AG08396 (cell line): ENCODE measurements around the gene GZMB.
"Not testable (repeated sequence)": the region's sequence is repeated elsewhere in the genome, so short reads cannot be mapped to it uniquely, and the experiment has no call there.

Experiments
- DNase-seq: peaks from one replicate; pipeline ENCODE4 v3.0.0; 2012; ENCODE audit warnings: low spot score, mixed read lengths

GZMB gene, protein sequence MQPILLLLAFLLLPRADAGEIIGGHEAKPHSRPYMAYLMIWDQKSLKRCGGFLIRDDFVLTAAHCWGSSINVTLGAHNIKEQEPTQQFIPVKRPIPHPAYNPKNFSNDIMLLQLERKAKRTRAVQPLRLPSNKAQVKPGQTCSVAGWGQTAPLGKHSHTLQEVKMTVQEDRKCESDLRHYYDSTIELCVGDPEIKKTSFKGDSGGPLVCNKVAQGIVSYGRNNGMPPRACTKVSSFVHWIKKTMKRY

DNA sequence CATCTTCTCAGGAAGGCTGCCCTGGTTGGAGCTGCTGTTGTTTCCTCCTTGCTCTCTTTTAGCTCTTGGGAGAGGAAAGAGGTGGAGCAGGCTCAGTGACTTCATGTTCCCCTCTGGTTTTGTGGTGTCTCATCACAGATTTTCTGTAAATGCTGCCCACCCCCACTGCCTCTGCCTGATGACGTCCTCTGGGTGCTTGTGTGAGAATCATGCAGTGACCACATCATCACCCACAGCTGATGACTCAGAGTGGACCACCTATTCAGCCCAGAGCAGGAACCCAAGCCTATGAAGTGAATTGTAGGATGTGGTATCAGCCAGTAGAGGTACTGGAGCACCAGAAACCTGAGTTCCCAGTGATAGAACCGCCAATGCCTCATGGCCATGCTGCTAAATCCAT, at the start of gene GZMB:
Gene GZMB, minus strand, starts transcription at position 33 of the 400 bp plus-strand sequence. Its CDS starts 30 bp downstream, at position 3.
- no peak for DNase-seq

DNA sequence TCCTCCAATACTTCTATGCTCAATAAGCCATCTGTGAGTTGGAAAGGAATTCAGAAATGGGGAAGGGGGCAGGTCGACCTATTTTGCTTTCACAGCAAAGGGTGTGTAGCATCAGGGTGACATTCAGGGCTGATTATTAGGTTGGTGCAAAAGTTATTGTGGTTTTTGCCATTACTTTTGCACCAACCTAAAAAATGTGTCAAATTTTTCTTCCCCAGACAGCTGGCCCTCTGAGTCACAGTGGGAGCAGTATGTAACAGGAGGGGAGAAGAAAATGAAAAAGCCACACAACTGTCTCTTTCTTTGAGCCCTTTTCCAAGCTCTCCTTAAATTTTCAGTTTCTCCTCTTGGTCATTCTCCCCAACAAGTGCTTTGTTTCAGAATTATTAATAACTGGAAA, 47.1 kb upstream of the GZMB start:
- no peak for DNase-seq

DNA sequence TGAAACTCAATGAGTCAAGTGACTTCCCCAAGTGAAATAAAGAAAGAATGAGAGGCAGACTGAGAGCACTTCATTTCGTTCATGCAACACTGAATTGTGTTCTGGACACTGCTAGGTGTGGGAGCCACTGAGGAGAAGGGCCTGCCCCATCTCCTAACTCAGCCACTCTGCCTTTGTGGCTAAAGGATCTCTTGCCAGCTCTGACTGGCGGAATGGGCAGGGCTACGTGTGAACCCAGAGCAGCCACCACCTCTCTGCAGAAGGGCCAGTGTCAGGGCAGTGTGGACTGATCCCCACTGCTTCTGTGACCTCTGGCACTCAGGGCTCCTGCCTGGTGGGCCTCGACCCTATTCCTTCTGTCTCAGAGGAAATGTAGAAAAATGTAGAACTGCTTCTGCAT, 46.5 kb upstream of the GZMB start:
- no peak for DNase-seq

DNA sequence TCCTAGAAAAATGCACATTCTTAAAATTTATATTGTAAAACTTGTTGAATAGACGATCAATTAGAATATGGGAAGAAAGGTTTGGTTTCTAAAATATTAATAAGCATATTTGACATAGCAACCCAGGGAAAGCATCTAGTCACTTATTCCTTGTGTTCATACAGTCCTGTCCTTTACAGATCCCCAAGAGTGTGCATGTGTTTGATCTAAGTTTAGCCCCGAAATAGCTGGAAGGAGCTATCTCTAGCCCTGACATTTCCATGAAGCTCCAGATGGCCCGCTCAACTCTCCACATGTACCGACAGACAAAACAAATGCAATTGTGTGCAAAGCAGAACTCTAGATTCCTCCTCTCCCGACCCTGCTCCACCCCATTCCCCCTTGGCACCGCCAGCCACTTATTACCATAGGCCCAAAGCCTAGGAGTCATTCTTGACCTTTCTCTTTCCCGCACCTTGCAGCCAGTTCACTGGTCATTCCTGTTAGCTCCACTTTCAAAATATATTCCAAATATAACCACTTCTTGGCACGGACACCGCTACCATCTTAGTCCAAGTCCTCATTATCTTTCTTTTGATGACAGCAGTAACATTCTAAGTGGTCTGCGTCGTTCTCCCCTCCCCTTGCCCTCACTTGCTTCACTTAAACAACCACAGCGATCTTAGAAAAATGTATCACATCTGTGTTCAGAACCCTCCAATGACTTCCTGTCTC, 45.4 kb upstream of the GZMB start:
- DNase-seq: no peak

DNA sequence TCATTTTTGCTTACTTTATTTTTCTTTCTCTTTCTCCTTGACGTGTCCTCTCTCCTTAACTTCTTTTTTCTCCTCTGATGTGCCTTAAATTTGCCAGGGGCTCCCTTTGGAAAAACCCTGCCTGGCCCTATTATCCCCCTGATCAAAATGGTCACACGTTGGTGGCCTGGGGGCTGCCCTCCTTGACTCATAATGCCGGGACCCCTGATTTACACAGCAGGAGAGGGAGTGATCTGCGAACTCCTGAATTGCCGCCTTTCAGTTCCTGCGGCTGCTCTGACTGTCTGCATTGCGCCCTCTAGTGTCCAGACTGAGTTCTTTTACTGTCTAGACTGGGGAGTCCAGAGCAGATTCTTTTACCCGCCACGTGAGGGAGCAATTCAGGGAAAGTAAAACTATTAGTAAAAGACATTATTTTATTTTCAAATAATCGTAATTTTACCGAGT, 44.8 kb upstream of the GZMB start:
- peak; percentile 80 for DNase-seq

DNA sequence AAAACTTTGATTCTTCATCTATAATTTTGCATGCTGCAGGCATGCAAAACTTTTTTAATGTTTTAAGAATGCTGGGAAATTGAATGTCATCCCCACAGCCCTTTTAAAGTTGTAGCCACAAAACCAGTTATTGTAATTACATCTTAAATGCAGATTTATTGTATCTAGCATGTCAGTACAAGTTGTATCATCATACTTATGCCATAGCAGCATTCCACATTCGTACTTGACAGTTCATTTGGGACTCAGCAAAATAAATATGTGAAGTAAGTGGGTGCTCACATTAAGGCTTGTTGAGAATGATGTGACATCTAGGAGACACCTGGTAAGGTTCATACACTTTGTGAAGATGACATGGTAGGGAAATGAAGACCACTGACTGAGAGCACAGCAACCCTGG, 44.0 kb upstream of the GZMB start:
- DNase-seq: no peak

DNA sequence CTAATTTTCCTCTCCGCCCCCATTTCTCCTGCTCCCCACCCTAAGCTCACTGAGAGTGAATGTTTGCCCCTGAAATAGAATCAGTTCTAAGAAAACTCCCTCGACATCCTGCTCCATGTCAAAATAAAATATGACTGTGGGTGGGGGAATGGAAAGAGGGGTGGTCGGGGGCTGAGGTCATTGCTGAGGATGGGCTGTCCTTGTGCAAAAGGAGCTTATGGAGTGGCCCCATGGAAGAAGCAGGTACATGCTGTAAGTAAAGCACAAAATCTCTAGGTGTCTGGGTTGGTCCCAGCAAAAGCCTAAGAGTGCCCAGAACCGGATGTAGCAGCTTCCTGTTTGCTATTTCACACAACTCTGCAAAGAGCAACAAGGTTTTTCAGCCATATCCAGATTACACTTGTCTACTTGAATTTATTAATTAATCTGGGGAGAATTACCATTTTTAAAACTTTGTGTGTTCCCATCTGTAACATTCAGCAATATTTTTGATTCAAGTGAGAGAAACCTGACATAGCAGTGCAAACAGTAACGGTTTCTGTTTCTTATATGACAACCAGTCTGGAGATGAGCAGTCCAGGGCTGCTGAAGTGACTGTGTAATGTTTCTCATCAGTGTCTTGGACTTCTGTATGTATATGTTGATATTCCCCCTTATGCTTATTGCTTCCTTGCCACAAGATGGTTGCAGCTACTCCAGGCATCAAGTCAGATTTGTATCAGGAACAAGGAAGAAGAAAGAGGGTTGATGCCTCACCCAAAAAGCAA, 40.4 kb upstream of the GZMB start:
- no peak for DNase-seq

DNA sequence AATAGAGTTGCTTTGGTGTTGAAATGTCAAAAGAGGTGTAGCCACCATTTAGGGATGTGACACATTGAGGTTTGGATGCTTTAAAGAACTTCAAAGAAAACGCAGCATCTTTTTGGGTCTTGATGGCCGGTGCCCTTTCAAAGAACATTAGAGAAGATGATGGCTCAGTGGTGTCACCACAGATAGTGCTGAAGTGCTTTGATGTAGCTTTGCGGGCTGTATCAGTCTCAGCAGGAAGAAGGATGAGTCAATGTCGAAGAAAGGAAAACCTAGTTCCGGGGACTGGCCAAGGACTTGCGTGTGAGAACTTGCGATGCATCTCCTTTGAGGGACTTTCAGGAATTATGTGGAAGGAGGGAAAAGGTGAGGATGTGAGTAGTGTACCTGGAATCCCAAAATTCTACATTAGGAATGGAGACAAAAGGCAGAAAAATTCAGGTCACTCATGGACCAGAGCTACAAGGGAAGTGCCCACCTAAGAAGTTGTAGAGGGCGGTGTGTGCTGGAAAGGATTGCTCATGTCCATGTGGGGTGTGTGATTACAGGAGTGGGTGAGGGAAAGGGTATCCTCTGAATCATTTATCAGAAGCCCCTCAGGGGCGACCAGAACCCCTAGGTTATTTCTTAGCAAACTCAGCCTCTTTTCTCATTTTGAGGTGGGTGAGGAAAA, 39.7 kb upstream of the GZMB start:
- DNase-seq: no peak

DNA sequence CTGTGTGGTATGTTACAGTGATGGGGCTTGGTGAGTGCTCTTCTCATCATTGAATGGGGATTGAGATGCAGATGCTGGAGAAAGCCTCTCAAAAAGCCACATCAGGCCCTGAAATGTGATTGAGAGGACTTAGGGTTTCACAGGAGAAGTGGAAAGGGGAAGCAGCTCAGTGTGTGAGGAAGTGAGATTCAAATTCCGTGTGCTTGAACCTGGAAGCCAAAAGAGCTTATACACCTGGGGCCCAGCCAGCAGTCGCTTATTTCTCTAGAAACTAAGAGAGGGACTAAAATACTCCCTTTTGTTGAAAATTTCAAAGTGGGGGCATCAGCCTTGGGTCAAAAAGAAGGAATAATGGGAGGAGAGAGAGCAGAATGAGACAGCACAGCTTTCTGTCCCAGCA, 39.1 kb upstream of the GZMB start:
- DNase-seq: no peak

DNA sequence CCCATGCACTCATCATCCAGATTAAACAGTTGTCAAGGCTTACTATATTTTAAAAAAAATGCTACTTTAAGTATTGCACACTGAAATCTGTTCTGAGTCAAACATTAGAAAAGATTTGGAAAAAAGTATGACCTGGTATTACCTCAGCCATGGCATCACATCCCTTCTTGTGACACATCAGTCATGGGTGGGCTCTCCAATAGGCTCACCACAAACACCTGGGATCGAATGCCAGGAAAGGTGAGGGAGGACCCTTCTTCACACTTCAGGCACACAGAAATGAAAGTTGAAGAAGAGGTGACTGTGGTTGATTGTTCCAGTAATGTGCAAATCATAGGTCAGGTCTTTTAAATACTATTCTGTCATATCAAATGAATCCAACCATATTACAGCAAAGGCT, 36.6 kb upstream of the GZMB start:
- DNase-seq: no peak

DNA sequence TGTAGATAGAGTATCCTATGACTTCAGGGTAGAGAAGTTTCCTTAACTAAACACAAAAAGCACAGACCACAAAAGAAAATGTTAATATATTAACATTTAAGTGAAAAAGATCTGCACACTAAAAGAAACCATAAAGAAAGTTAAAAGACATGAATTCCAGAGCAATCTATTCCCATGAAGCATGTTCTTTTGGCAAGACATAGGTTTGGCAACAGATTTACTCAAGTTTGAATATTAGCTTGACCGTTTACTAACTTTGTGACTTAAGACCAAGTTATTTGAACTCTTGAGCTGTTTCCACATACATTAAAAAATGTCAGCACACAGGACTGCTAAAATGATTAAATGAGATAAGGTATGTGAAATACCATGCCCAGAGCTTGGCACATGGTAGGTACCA, 35.7 kb upstream of the GZMB start:
- no peak for DNase-seq

DNA sequence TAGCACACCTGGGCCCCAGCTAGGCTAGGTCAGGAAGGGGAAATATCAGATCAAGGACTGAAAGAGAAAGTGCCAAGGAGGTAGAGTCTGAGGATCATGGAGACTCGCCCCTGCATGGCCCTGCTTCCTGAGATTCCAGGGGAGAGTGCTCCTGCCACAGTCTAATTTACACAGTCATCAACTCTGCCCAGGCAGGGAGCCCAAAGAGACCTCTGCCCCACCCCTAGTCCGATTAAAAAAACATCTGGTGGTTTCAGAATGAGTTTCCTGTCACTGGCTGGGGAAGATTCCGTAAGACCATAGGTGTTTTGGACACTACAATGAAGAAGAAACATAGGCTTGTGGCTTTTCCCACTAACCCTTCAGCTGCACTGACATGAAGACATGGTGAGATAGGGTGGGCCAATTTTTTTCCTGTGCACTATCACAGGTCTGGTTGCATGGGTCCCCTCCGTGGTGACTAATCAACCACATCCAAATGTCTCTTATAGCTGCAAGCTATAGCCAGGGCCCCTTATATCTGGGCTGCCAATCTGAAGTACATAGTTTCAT, 31.5 kb upstream of the GZMB start:
- no peak for DNase-seq

DNA sequence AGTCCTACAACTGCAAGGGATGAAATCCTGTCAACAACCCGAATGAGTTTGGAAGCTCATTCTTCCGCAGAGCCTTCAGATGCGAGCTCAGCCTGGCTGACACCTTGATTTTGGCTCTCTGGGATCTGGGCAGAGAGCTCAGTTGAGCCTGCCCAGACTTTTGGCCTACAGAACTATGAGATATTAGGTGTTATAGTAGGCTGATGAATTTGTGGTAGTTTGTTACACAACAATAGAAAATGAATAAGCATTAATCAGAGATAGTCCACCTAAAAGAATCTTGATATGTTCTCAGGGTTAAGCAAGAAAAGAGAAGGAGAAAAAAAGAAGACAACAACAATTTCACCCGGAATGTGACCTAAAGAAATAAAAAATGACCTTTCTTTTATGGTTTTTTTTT, 30.4 kb upstream of the GZMB start:
- DNase-seq: no peak

DNA sequence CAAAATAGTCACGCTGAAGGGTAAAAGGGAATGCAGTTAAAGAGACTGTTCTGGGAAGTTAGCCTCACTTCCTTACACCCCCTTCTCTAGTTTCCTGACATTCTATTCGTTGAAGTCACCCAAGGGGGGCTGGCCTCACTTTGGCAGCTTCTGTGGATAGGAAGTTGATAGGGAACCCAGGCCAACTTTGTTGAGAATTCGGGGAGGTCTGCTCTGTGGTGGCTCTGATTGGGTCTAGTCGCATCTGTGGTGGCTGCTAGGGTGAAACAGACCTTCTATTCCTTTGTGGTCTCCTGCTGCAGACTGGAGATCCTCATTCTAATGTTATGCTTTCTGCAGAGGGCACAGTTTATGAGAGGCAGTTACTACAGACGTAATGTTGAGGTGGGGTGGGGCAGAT, 28.8 kb upstream of the GZMB start:
- DNase-seq: no peak

DNA sequence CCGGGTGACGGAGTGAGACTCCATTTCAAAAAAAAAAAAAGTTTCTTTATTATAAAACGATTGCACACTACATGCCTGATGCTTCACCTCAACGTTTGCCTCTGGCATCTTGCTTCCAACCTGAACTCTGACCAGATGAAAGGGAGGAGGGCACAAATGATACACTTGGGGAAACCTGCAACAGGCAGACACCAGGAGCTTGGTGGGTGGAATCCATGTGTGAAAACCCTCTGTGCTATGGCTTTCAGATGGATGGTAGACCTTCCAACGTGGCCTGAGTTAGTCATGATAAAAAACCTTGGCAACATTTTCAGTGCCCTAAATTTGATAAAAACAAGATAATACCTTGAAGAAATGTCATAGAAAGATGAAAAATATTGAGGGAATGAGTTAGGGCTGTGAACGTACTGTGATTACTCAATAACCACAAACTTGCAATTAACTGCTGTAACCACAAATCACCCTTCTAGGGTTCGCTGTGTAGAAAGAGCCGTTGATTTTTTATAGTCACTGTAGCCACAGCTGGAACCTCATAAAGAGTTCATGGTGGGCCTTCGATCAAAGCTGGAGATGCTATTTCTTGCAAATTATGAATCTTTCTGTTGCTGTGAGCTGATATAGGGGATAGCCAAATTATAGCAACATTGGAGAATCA, 26.1 kb upstream of the GZMB start:
- no peak for DNase-seq

DNA sequence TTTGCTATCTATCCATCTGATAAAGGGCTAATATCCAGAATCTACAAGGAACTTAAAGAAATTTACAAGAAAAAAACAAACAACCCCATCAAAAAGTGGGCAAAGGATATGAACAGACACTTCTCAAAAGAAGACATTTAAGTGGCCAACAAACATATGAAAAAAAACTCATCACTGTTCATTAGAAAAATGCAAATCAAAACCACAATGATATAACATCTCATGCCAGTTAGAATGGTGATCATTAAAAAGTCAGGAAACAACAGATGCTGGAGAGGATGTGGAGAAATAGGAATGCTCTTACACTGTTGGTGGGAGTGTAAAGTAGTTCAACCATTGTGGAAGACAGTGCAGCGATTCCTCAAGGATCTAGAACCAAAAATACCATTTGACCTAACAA, 14.4 kb upstream of the GZMB start:
- not testable (repeated sequence) for DNase-seq

DNA sequence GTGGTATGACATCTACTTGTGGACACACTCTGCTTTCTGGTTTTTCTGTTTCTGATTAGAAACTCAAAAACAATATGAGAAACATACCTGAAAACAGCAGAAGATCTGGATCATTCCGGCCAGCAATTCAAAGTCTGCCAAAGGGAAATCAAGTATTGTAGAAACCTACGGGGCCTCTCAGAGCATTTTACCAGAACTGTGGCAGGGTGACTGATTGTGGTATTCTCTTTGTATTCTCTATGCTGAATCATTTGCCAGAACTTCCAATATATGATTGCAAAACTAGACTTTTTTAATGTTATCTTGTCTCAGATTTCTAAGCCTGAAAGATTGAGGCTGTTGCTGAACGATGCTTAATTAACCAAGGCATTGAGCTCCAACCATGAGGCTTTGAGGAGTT, 5.9 kb upstream of the GZMB start:
- no peak for DNase-seq

DNA sequence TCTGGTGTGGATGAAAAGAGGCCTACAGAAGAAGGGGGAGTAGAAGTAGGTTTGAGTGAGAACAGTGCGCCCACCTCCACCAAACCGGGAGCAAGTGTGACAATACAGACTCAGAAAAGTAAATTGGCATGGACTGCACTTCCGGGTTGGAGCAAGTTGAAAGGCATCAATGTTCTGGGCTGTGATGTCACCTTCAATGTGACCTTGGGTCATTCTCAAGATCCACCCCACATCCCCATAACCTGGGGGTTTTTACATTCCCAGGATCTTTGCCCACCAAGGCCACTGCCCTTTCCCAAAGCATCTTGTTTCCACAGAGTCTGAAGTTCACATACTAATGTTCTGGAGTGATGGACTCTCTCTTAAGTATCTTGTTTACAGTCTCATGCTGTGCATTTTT, 5.3 kb upstream of the GZMB start:
- DNase-seq: no peak

DNA sequence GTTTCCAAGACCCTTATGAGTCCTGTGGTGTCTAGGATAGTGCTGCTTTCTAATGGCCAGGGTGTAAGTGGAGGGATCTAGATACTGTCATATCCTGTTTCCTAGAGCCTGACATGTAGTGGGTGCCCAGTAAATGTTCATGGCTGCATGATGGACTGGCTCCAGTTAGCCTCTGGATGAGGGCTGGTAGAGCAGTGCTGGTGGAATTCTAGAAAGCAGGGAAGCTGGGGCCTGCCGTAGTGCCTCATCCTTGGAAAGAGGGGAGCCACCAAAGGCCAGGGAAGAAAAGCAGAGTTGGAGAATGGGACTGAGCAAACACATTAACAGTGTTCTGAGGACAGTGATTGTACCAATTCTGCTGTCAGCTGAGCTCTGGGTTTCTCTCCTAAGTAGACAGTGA, 637 bp downstream of the GZMB start:
- no peak for DNase-seq

DNA sequence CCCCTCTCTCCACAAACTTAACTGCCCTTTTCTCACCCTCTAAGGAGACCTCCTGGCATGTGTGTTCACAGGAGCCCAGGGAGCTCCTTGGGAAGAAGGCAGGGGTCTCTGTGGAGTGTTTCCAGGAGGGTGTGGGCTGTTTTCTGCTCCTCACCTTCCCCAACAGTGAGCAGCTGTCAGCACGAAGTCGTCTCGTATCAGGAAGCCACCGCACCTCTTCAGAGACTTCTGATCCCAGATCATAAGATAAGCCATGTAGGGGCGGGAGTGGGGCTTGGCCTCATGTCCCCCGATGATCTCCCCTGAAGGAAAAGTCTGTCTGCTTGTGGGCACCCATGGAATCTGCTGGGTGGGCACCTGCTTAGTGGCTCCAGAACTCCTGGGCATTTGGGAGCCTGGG, 1.2 kb downstream of the GZMB start:
- DNase-seq: no peak

DNA sequence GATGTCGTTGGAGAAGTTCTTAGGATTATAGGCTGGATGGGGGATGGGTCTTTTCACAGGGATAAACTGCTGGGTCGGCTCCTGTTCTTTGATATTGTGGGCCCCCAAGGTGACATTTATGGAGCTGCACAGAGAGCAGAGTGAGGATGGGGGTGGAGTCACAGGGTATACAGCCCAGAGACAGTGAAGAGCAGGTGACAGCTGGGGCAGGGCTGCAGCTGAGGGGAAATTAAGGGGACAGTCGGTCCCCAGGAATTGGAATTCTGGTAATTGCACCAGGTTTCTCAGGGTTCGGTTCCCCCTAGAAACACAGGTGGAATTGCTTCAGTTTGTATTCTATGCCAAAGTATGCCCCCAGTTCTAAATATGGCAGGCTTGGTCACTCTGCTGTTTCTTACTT, 1.7 kb downstream of the GZMB start:
- no peak for DNase-seq
